Stimulated activated CD4-positive, alpha-beta T cell treated with anti-CD3 and anti-CD28 coated beads, Interleukin-4, amount 100 ng/mL, for 24 hours (primary cell): ENCODE results near the gene SCAMP2.

Experiments used
- DNase-seq: peaks from one replicate; pipeline ENCODE4 v3.0.0-alpha.2; 2020

SCAMP2 gene

DNA sequence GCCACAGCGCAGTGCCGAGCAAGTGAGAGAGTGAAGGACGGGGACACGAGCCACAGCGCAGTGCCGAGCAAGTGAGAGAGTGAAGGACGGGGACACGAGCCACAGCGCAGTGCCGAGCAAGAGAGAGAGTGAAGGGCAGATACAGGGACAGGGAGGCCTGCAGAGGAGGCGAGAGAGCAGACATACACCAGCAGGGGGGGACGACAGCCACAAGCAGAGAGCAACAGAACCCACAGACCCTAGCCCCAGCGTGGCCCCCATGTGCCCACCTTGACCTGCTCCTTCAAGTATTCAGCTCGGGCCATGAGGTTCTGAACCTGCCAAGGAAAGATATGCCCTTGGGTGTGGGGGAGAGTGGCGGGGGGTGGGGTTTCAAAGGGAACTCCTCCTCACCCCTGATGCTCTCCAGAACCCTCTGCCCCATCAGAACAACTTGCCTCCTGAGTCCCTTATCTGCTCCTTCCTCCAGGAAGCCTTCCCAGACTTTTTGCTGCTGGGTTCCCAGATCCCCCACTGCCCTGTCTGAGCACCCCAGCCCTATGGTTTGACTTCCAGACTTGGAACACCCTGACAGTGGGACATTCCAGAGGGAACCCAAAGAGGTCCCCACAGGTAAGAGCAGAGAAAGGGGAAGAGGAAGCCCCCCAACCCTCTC lies 35.6 kb downstream of the SCAMP2 start:
- DNase-seq, result no peak

DNA sequence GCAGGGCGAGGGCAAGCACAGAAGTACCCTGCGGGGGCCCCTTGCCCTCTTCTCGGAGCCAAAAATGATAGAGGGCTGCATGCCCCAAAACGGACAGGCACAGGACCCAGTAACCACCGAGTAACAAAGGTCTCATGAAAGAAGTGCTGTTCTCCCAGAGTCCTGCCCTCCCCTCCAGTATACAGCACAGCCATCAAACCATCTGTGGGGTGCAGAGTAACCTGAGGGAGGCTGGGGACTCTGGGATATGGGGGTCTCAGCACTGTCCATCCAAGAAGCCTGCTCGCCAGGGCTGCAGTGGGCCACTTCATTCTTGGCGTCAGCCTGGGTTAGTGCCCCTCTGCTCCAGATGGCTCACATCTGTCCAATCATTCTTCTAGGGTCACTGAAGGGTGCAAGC lies 36.3 kb downstream of the SCAMP2 start:
- DNase-seq, result no peak

DNA sequence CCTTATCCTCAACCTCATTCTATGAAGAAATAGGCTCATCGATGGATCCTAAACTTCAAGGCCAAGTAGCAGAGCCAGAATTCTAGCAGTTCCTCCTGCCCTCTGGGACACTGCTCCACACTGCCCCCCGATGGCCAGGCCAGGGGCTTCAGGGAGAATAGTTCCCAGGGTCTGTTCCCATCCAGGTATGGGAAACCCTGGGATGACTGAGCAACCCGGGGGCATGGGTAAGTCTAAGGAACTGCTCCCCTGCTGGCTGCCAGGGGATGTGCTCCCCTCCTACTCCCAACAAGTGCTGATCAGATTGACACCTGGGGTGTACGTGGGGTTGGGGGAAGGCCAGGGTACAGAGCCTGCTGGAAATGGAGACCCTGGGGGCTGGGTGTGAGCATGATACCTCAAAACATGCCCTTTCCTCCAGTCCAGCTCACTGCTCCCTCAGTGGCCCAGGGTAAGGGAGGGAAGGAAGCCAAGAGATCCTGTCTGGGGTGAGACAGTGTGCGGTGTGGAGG lies 37.8 kb downstream of the SCAMP2 start:
- DNase-seq, result peak; percentile 50

DNA sequence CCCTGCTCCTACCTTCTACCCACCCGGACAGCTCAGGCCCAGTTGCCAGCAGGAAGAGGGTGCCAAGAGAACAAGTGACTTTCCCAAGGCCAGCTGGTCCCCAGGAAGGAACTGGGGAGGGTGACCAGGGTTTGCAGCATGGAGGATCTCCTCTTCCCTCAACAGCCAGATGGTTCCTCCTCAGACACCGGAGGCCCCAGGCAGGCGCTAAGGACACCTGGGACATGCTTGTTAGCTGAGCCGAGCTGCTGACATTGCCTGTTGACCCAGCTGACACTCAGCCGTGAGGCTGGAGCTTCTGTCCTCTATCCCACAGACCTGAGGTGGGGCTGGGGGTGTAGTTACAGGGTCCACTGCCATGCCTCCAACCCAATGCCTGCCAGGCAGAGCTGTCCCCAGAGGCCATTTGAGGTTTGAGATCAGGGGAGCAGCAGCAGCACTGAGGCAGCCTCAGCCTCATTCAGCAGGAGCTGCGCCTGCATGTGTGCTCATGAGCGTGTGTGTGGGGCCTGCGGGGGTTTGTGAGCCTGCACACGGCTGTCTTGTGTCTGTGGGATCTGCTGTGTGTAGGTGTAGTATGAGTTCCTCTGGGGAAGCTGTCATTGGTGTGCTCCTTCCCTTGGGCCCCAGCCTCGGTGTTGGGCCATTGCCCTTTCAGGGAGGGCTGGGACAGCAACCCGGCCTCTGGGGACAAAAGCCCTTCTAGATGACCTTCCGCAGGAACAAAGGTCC lies 39.6 kb downstream of the SCAMP2 start:
- no peak for DNase-seq

DNA sequence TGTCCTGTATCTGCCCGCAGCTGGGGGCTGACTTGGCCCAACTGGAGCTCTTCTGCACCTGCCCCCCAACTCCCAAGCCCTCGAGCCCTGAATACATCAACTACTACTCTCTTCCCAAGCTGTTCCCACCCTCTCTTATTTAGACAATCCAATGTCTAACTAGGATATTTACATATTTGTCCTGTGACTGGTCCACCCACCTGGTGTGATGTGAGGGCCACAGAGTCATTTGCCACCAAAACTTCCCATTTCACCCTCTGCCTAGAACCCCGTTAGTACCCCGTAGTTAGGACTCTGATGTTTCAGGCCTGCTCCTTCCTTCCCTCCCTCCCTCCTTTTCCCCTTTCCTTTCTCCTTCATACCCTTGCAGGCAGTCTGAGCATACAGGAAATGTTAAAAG lies 40.3 kb downstream of the SCAMP2 start:
- no peak for DNase-seq

DNA sequence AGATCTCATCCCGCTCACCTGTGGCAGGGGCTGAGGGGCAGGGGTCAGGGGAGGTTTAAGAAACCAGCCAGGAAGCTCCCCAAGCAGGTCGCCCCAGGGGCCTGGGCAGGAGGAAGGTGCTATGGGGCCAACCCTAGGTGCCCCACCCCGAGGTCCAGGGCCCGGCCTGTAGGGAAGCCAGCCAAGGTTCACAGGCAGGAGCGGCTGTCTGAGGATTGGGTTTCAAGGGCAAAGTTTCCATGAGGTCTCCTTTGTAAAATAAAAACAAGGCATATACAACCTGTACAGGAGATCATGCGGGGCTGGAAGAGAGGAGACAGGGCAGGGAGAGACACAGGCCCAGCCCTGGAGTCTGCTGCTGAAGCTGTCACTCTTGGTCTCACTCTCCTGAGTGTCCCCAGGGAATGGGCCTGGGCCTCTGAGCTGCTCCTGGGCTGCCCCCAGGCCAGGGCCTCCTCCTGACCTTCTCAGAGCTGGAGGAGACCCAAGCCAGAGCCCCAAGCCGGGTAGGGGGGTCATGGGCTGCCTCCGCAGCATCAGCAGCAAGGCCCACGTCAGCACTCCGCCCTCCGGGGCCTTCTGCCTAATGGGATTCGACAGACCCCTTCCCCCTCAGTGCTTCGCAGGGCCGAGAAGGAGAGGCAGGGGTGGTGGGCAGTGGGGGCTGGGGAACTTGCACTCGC lies 41.2 kb downstream of the SCAMP2 start:
- DNase-seq, result no peak

DNA sequence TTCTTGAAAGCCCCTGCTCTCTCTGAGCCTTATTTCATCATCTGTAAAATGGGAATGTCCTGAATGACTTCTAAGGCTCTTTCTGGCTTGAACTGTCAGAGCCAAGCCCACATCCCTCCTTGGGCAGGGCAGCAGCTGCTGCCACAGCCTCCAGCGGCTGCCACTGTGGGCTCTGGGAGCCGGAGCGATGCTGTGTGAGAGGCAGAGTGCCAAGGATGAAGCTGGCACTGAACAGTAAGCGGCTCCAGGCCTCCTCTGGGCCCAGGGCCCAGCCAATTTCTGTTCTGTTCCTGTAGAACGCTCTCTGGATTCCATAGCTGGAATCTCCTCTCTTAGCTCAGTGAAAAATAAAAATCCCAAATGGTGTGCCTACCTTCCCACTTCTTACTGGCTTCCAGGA lies 42.3 kb downstream of the SCAMP2 start:
- DNase-seq, result no peak

DNA sequence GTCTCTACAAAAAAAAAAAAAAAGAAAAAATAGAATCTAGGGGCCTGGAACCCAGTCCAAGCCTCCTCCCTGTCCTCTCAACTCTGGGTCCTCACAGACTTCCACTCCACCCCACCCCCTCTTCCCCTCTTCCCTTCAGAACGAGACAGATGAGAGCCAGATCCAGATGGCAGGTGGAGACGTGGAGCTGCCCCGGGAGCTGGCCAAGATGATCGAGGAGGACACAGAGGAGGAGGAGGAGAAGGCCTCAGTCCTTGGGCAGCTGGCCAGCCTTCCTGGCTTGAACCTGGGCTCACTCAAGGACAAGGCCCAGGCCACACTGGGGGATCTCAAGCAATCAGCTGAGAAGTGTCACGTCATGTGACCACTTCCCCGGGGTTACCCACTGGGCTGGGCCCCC lies 43.2 kb downstream of the SCAMP2 start:
- no peak for DNase-seq

DNA sequence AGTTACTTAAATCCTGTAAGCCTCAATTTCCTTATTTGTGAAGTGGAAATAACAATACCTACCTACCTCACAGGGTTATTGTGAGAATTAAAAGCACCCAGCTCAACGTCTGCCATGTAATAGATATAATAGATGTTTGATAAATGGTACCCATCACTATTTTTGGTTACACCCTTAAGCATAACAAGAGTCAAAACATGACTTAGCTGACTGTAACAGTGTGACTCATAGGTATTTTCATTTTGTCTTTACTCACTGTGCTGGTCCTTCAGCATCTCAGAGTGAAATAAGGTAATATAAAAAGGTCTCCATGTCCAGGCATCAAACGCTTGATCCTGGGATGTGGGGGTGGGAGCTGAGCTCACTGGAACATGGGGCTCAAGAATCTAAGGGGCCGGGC lies 43.7 kb downstream of the SCAMP2 start:
- no peak for DNase-seq

DNA sequence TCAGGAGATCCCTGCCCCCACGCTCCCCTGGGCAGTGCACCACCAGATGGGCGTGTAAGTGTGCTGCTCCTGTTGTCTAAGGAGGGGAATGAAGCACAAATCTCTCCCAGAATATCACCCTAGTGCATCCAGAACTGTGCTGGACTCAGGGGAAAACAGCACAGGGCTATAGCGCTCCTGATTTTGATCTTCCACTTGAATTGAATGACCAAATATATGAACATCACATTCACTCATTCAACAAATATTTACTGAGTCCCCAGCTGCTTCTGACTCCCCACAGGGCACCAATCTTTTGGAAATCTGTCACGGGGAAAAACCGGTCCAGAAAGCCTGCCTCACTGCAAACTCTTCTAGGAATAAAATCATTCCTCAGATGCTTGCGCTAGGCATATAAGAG lies 44.3 kb downstream of the SCAMP2 start:
- DNase-seq, result no peak

DNA sequence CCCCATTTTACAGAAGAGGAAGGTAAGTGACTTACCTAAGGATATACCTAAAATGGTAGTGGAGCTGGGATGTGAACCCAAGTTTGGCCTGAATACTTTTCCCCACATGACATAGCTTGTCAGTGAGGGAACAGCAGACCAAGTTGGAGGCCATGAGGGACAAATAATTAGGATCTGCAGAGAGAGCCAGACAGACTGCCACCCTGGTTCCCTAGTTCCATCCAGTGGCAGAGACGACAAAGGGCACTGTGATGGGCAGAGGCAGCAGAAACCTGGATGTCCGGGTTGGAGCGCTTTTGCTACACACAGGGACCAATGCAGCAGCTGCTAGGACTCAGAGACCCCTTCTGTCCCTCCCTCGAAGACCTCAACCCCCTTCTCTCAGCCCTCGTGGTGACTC lies 45.6 kb downstream of the SCAMP2 start:
- no peak for DNase-seq

DNA sequence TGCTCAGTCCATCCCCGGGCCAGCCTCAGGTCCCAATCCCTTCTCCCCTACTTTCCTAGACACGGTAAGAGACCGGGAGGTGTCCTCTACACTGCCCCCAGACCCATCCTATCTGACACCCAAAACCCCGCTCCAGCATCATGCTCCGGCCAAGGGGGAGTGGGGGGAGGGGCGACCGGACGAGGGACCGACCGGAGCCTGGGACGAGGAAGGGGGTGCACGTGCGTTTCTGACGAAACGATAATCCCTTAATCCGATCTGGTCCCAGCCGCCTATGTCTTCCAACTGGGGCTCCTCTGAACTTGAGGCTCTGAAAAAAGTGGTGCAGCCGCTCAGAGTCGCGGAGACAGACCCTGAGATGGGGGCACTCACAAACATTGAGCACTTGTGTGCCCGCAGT lies 46.2 kb downstream of the SCAMP2 start:
- DNase-seq, result no peak

DNA sequence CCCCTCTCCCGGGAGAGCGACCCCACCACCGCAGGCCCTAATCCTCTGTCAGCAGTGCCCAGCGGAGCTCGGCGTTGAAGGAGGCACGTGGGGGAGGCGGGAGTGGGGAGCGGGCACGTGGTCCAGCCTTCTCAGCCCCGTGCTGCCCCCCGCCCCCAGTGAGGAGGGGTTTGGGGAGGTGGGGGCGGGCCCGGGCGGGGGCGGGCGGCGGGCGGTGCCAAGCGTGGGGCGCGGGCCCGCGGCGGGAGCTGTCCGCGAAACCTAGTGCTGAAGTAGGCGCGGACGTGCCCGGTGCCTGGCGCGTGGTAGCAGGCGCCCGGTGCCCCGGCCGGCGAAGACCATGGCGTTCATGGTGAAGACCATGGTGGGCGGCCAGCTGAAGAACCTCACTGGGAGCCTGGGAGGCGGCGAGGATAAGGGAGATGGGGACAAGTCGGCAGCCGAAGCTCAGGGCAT lies 46.8 kb downstream of the SCAMP2 start, which contains the start of gene CPLX3:
TSS of gene CPLX3 (plus strand) at position 264 of the 456 bp plus-strand sequence. CDS start at position 341, 77 bp downstream.
- DNase-seq, result peak; percentile 36

DNA sequence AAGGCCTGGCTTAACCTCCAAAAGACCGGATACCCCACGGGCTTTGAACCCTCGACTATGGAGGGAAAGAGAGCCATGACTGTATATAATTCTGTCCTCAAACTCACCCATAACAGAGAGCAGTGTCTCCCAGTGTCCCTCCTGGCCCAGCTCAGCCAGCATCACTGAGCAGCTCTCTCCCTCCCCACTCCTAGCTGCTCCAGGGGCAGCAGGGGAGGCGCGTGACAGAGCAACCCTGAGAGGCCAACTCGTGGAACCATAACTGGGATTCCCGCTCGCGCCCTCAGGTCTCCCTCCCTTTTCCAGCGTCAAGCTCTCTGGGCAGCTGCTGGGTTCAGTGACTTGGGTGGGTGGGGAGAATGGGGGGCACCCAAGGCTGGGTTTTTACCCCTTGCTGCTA lies 47.3 kb downstream of the SCAMP2 start:
- DNase-seq, result no peak

DNA sequence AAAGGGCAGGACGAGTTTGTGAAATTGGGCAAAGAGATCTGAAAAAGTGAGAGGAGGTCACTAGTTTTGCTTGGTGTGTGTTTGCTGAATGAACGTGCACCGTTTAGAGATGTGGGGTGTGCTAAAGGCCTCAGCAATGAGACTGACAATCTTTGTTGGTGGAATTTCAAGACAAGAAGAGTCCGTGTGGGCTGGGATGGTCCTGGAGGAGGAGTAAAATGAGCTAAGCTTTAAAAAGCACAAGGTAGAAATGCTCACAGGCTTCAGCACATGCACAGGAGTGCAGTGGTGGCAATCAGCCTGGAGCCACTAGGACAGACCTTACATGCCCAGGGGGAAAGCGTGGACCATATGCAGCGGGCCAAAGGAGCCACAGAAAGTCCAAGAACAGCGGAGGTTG lies 48.2 kb downstream of the SCAMP2 start:
- DNase-seq, result no peak

DNA sequence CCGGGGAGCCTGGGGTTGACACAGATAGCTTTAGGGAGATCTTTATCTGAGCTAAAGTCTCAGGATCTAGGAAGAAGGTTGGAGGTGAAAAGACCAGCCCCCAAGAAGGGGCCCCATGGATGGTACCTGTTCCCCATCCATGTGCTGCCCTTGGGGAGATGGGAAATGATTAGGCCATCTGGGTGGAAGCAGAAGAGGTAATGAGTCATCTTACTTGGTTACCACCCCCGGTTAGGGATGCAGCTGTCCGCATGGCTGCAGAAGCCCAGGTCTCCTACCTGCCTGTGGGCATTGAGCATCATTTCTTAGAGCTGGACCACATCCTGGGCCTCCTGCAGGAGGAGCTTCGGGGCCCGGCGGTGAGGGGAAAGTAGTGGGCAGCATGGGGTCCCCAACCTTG lies 49.8 kb downstream of the SCAMP2 start:
- DNase-seq, result no peak

DNA sequence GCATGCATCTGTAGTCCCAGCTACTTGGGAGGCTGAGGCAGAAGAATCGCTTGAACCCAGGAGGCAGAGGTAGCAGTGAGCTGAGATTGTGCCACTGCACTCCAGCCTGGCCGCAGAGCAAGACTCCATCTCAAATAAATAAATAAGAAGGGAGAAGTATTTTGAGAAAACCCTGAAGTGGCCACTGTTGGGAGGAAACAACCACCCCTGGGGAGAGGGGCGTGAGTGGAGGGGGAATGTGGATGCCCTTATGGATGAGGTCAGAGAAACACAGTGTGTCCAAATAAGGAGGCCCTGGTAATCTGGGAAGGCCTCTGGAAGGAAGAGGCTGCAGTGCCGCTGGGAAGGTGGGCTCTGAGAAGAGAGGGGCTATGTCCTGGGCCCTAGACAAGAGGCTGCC lies 50.9 kb downstream of the SCAMP2 start:
- no peak for DNase-seq

DNA sequence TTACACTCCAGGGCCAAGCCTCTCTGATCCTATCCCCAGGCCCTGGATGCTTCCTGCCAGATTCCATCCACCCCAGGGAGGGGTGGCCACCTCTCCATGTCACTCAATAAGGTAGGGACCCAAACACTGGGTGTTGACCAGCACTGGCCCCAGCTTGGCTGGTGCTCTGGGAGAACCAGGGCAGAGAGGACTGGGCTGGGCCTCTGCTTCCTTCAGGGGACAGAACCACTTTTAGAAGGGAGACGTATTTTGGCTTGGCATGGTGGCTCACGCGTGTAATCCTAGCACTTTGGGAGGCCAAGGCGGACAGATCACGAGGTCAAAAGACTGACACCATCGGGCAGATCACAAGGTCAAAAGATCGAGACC lies 51.4 kb downstream of the SCAMP2 start:
- no peak for DNase-seq

DNA sequence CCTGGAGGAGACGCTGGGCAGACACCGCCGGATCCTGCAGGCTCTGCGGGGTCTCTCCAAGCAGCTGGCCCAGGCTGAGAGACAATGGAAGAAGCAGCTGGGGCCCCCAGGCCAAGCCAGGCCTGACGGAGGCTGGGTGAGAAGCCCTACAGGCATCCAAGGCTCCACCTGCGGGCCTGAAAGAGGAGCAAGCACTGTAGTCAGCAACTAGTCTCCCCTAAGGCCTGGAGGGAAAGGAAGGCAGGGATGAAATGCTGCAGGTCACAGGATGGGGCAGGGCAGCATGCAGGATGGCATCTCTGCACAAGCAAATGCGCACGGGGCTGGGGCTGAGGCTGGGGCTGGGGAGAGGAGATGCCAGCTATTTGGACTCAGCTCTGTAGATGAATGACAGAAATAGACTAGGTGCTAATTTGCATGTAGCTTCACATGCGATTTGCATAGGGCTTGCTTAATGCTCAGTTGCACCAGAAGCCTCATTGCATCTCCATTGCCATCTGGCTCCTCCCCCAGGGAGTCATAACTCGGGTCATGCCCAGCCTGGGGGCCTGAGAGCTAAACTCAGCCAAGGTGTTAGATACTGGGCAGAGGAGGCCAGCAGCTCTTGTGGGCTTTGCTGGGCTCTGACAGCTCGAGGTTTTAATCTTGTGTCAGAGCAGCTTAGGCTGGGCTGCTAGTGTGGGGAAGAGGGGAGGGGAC lies 51.9 kb downstream of the SCAMP2 start:
- no peak for DNase-seq

DNA sequence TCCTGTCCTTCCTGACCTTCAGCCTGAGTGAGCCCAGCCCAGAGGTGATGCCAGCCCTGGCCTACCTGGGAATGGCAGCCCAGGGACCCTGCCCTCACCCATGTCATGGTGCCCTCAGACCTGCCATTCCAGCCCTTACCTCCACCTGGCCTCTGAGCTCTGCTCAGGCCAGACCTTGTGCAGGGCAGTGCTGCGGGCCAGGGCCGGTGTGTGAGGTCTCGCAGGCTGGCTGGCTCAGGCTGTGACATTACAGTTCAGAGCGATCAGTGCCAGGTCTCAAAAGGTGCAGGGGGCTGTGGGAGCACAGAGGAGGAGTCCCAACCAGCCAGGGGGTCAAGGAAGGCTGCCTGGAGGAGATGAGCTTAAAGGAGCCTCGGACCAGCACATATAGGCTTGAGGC lies 53.1 kb downstream of the SCAMP2 start:
- no peak for DNase-seq

DNA sequence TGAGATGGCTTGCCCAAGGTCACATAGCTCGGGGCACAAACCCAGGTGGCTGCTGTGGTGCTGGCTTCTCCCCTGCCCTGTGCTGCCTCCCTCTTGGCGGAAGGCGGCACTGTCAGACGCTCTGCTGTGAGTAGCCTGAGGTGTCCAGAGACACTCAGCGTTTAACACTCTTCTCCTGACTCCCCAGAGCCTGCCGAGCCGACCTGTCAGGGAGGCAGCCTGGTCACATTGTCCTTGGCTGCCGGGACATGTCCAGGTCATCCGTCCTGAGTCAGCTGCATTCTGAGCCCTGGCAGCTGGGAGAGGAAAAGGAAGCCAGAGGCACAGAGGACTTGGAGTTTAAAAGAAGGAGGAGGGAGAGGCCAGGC lies 55.8 kb downstream of the SCAMP2 start:
- no peak for DNase-seq

DNA sequence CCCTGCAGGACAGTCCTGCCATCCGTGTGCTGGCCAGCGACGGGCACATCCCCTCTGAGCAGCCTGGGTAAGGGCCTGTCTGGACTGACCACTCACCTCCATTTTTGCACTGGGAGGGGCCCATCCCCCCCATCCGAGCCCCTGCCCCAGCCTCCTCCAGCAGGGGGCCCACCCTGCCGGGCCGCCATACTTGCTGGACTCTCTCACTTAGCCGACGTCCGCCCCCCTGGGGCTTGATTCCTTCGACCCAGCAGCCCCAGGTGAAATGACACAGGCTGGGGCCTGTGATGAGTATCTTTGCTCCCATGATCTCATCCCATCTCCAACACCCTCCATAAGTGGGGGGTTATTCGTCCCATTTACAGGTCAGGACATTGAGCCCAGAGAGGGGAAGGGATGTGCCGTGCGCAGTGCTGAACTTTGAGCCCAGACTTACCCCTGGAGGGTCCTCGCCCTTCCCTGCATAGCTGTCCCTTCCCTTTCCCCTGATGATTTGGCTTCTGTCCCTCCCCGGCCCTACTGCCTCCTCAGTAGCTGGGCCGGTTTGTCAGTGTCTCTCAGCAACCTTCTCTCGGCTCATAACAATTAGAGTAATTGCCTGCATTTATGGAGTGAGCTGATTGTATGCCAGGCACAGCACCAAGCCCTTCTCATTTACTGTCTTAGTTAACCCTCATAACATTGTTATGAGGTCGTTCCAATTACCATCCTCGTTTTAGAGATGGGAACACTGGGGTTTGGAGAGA lies 56.4 kb downstream of the SCAMP2 start:
- no peak for DNase-seq

DNA sequence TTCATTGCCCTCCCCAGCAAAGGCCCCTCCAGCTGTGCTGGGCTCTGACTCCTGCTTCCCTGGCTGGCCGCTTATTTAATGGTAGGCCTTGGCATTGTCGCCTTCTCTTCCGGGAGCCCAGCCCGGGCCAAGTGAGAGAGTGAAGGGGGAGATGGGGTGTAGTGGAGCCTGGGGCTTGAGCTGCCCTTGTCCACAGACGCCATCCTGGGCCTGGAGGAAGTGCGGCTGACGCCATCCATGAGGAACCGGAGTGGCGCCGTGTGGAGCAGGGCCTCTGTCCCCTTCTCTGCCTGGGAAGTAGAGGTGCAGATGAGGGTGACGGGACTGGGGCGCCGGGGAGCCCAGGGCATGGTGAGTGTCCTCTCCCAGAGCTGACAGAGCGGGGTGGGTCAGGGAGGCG lies 57.2 kb downstream of the SCAMP2 start:
- DNase-seq, result no peak
